Fibroblast of mammary gland (primary cell): Measurements from ENCODE around the gene MYRF.

ENCODE experiments used
- DNase-seq: peaks from one replicate; pipeline ENCODE4 v3.0.0-alpha.2; 2010; ENCODE audit warnings: low read depth
- H3K4me3 ChIP-seq: 2 replicates; pipeline ENCODE4 v1.5.1; 2011; ENCODE audit warnings: low read depth, mild to moderate bottlenecking, low read length, moderate library complexity; ENCODE audit not compliant: control insufficient read depth
- TF ChIP-seq, protein P1 (sequence below): conservative IDR thresholded peaks from 2 replicates; pipeline ENCODE4 v1.5.1; 2011; ENCODE audit warnings: low read depth, low read length, inconsistent platforms; ENCODE audit not compliant: control insufficient read depth, insufficient read depth

MYRF gene

DNA sequence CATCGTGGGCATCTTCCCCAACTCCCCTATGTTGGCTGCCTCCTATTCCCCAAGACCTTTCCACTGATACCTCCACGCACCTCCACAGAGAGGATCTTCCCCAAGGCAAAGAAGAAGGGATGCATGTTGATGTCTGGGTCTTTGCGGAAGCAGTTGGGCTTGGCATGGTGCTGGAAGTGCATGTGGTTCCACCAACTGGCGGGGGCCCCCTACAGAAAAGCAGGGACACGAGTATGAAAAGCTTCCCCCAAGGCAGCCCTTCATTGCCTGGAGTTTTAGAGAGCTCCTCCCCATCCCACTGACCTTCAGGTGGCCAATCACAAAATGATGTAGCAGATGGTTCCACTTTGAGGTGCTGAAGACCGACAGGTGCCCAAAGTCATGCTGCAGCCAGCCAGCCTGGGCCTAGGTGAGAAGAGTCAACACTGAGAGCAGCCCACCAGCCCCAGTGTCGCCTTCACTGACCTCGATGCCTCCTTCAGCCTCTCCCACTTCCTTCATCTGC, 58.3 kb downstream of the MYRF start:
- no peak overlapping the region for H3K4me3 ChIP-seq
- no peak for DNase-seq
- TF ChIP-seq, protein P1, sequence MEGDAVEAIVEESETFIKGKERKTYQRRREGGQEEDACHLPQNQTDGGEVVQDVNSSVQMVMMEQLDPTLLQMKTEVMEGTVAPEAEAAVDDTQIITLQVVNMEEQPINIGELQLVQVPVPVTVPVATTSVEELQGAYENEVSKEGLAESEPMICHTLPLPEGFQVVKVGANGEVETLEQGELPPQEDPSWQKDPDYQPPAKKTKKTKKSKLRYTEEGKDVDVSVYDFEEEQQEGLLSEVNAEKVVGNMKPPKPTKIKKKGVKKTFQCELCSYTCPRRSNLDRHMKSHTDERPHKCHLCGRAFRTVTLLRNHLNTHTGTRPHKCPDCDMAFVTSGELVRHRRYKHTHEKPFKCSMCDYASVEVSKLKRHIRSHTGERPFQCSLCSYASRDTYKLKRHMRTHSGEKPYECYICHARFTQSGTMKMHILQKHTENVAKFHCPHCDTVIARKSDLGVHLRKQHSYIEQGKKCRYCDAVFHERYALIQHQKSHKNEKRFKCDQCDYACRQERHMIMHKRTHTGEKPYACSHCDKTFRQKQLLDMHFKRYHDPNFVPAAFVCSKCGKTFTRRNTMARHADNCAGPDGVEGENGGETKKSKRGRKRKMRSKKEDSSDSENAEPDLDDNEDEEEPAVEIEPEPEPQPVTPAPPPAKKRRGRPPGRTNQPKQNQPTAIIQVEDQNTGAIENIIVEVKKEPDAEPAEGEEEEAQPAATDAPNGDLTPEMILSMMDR, result no peak

GRCh38 chr11:61811831-61812230, 59.4 kb downstream of the MYRF start:
- TF ChIP-seq, protein P1, result no peak
- DNase-seq, result no peak
- H3K4me3 ChIP-seq, result no peak overlapping the region

GRCh38 chr11:61812736-61813411, 60.4 kb downstream of the MYRF start:
- TF ChIP-seq, protein P1, result no peak
- no peak overlapping the region for H3K4me3 ChIP-seq
- DNase-seq, result no peak

DNA sequence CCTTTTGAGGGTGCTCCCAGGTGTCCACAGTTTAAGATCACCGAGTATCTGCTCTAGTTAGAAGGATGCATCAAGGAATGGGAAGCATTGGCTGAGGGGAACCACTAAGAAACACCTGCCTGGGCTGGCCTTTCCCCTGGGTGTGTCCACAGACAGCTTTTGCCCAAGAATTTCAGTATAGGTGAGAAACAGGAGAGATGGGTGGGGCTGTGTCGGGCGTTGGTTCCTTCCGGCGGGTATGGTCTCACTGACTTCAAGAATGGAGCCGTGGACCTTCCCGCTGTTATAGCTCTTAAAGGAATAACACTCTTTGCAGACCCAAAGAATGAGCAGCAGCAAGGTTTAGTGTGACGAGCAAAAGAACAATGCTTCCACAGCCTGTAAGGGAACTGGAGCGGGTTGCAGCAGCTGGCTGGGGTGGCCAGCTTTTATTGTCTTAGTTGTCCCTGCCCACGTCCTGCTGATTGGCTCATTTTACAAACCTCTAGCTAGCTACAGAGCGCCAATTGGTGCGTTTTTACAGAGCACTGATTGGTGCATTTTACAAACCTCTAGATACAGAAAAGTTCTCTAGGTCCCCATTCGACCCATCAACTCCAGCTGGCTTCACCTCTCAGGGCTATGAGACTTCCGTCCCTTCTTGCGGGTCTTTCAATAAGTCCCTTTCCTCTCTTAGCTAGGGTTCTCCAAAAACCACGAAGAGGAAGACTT, 62.0 kb downstream of the MYRF start:
- peak; percentile 45 for DNase-seq

DNA sequence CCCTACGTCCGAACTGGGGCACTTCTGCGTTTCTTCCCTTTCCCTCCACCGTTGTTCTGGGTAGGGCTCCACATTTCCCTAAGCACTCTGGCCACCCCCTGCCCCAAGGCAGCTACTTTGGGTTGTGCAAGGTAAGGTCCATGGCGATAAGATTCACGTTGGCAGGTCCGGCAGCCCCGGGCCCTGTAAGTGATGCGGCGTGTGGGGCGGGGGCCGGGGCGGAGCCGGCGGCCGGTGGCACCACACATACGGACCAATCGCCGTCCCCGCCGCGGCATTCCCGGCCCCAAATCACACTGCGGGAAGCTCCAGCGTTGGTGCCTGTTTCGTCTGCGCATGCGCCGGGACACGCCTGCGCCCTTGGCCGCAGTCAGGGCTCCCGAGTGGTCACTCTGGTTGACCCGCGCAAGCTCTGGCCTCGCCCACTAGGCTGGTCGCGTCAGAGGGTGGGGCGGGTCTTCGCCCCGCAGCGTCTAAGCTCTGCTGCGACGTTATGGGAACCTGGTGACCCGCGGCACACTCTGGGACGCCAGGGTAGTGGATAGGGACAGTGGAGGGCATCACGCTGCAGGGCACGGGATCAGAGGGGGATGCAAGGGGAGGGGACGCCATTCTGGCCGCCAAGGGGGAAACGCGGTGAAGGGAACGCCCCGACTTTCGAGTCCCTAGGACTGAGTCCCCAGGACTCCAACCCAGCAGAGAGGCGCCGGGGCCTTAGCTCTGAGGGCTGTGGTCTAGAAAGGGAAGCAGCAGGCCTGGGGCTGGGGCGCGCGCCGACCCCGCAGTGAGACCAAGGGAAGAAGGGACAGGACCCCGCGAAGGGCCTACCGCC, 62.7 kb downstream of the MYRF start:
- TF ChIP-seq, protein P1, result no peak
- peak overlapping the region; percentile 83 for H3K4me3 ChIP-seq
- peak; percentile 97 for DNase-seq

More for the DNA sequence above, 62.0 kb downstream of the MYRF start:
- H3K4me3 ChIP-seq, result peak overlapping the region; percentile 83
- TF ChIP-seq, protein P1, result no peak

DNA sequence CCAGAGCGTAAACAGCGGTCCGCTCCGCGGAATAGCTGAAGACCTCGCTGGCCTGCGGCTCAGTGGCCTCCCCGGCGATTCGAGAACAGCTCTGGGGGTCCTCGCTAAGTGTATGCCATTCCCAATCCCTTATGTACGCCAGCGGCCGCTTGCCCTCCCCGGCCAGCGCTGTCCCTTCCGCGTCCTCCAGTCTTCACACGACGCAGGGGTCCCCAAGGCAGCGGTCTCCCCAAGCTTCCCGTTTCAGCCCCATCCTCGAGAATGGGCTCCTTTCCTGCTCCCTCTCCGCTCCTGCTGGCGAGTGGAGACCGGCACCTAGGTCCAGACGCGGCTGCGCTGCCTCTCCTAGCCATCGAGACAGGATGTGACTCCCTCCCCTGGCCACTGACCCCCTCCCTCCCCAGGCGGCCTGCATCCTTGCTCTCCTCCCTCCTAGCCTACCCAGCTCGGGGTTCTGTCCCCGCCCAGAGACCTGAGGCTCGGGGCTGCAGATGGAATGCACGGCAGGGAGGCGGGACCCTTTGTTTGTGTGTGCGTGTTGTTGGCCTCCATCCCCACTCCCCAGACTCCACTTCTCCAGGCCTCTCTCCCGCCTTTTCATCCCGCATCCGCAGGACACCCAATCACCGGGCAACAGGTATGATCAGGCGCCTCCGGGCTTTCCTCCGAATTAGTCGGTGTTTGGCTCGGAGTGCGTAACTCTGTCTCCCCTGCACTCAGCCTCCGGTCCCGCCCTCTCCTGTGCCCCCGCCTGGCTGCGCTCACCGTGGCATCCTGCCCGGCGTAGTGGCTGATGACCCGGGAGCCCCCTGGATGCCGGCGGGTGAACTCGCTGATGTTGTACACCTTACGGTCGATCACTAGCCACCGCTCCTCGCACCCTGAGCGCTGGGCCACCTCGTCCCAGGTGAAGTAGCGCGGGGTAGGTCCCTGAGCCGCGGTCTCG, 63.6 kb downstream of the MYRF start:
- TF ChIP-seq, protein P1, result no peak
- peak; percentile 73 for DNase-seq
- peak overlapping the region; percentile 83 for H3K4me3 ChIP-seq
